Prostate gland (tissue), 2 donors: Measurements from ENCODE around the gene S100A6. TPM values are rescaled to one million over a fixed set of nuclear protein-coding genes. Genes with fewer than 3 reads are reported as not detected.
A peak's percentile ranks its signal among the peaks of the same experiment; 100 is the strongest.
"Not testable (repeated sequence)": the region's sequence is repeated elsewhere in the genome, so short reads cannot be mapped to it uniquely, and the experiment has no call there.

Source experiments
- DNase-seq: peaks from one replicate; pipeline ENCODE4 v3.0.0-alpha.2; 2019; ENCODE audit warnings: low spot score
- H3K27ac ChIP-seq, 2 donors: fragments of 200-600 bp; sonication (generic); 2 replicates each; pipeline ENCODE4 v1.5.1; 2017 to 2019
- H3K27me3 ChIP-seq: fragments of 200-600 bp; sonication (generic); replicated peaks from 2 replicates; pipeline ENCODE4 v1.5.1; 2019; ENCODE audit not compliant: insufficient read depth
- H3K36me3 ChIP-seq, 2 donors: fragments of 200-600 bp; sonication (generic); 1 replicate in 1 of 2; 2 replicates in 1 of 2; pipeline versions ENCODE4 v1.5.1 to v1.8.1; 2017 to 2019
- H3K4me1 ChIP-seq: fragments of 200-600 bp; sonication (generic); replicated peaks from 2 replicates; pipeline ENCODE4 v1.5.1; 2019
- H3K4me3 ChIP-seq, 2 donors: fragments of 200-600 bp; sonication (generic); 2 replicates each; pipeline ENCODE4 v1.5.1; 2017 to 2019
- H3K9me3 ChIP-seq: fragments of 200-600 bp; sonication (generic); 2 replicates; pipeline ENCODE4 v1.5.1; 2017
- CTCF ChIP-seq, 4 experiments: fragments of 200-600 bp in 2 of 4; fragments of 450-650 bp in 2 of 4; sonication (generic) in 2 of 4; IDR thresholded peaks; 1 replicate in 3 of 4; 2 replicates in 1 of 4; pipeline ENCODE4 v1.5.1; 2016 to 2019; ENCODE audit warnings: antibody characterized with exemption in 4 of 4, mild to moderate bottlenecking in 2 of 4, moderate library complexity in 2 of 4
- POLR2A ChIP-seq: fragments of 450-650 bp; IDR thresholded peaks from one replicate; pipeline ENCODE4 v1.6.1; 2016; ENCODE audit warnings: antibody characterized with exemption, mild to moderate bottlenecking
- POLR2AphosphoS5 ChIP-seq: sonication (generic); formaldehyde crosslinking; IDR thresholded peaks from one replicate; pipeline ENCODE4 v1.6.1; 2017; ENCODE audit warnings: antibody characterized with exemption
- WGBS: methylation state at CpG from one replicate; pipeline ENCODE4 v1.1.5; 2018; 5-methylcytosine and 5-hydroxymethylcytosine counted together
- intact Hi-C: fragments of 100-400 bp; cut with DNase I; formaldehyde crosslinking; loops from one replicate; pipeline ENCODE4 v1.14.2; 2022
- total RNA-seq, 2 donors: library from RNA; depleted of rRNA; stranded (reverse); fragments of >200 nt; gene quantifications; one replicate each; pipeline ENCODE4 v1.1.0, GENCODE V29; 2016

S100A6 gene
- total RNA-seq, 2 donors from 2014 or later = 184 to 279 TPM

- Histone ChIP-seq H3K36me3 (no peaks in the 10 kb centered on the region), H3K9me3 (no peaks in the 10 kb centered on the region), H3K4me1 (no peaks in the 10 kb centered on the region), H3K27ac (no peak overlapping the region), H3K4me3 (no peak overlapping the region), H3K27me3 (no peaks in the 10 kb centered on the region)
- WGBS = 57% methylated on average over 4 of the region's 4 CpGs
- intact Hi-C loops = no loop called here
- DNase-seq = no peak
- TF ChIP-seq POLR2A = no peak
- TF ChIP-seq CTCF (IDR thresholded peaks at IDR 0.05) = no peak
- no peak for TF ChIP-seq POLR2AphosphoS5
Observed at GRCh38 chr1:153520818-153521476, 14.8 kb downstream of the S100A6 start.

- 89% methylated on average over 5 of the region's 5 CpGs for WGBS
- H3K36me3 ChIP-seq, H3K27me3 ChIP-seq, H3K27ac ChIP-seq, DNase-seq, H3K4me1 ChIP-seq, H3K9me3 ChIP-seq, intact Hi-C loops, H3K4me3 ChIP-seq: not testable (repeated sequence)
Observed at GRCh38 chr1:153520137-153520691, 15.6 kb downstream of the S100A6 start.

DNA sequence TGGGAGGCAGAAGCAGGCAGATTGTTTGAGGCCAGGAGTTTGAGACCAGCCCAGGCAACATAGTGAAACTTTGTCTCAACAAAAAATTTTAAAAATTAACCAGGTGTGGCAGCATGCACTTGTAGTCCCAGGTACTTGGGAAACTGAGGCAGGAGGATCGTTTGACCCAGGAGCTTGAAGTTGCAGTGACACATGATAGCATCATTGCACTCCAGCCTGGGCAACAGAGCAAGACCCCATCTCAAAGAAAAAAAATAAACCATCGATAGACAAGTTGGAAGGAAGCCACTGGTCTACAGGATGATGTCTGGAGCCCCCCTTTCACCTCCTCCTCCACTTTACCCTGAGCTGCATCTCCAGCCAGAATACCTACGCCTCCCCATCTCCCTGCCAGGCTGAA is 16.5 kb downstream of the S100A6 start:
- TF ChIP-seq POLR2A (no peak), POLR2AphosphoS5 (no peak), CTCF (IDR thresholded peaks at IDR 0.05) (no peak)
- intact Hi-C loops = loop anchor here (10.0 kb wide), 1 partner anchor 226 kb away; no protein-coding TSS in a partner anchor
- Histone ChIP-seq H3K36me3 (no peaks in the 10 kb centered on the region), H3K4me1 (no peaks in the 10 kb centered on the region), H3K27me3 (no peaks in the 10 kb centered on the region), H3K4me3 (no peak overlapping the region), H3K9me3 (no peaks in the 10 kb centered on the region), H3K27ac (no peak overlapping the region)
- DNase-seq = no peak
- 90% methylated on average over 3 of the region's 3 CpGs for WGBS

DNA sequence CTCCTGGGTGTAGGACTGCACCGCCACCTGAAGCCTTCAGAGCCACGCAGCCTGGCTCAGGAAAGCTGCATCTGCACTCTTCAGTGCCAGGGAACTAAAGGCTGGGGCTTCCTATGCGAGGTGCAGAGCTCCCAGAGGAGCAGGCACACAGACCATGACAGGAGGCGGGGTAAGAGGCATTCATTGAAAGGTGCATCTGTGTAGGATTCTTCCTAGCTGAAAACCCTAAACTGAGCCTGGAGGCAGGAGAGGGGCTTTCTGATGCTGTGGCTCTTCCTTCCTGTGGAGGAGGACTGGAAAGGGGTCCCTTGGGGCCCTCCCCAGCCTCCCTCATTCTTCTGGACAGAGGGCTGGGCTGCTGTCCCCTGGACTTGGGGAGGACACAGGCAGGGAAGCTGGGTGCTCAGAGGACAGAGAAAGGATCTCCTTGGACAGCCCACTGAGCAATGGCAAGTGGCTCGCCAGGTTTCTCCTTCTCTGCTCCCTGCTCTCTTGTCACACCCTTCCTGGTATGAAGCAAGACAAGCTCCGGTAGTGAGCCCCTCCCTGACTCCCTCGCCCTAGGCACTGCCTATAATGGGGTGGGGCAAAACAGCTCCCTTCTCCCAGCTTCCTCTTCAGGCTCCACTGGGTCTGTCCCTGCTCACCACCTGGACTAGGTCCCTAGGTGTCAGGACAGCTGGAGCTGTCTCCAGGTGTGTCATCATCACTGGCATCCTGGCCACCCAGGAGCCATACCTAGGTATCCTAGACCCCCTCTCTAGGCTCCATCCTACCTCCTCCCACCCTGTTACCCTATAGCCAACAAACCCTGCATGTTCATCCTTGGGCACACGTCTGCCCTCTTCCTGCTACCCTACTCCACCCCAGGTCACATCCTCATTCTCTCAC is 20.0 kb downstream of the S100A6 start:
- no peaks in the 10 kb centered on the region for H3K9me3 ChIP-seq
- WGBS = 47% methylated on average over 8 of the region's 8 CpGs

More for the DNA sequence above, 20.0 kb downstream of the S100A6 start:
- Histone ChIP-seq H3K4me1 (no peaks in the 10 kb centered on the region), H3K4me3 (no peak overlapping the region), H3K27ac (no peak overlapping the region), H3K27me3 (no peaks in the 10 kb centered on the region), H3K36me3 (no peaks in the 10 kb centered on the region)
- peak; percentile 65 for DNase-seq
- no peak for TF ChIP-seq CTCF (IDR thresholded peaks at IDR 0.05)
- peak; percentile 48 for TF ChIP-seq POLR2AphosphoS5
- TF ChIP-seq POLR2A = peak; percentile 44
- intact Hi-C loops = loop anchor here (10.0 kb wide), 1 partner anchor 229 kb away; no protein-coding TSS in a partner anchor
